ENCODE results near the gene EDIL3. TPM values are rescaled to one million over a fixed set of nuclear protein-coding genes. Genes with fewer than 3 reads are reported as not detected.
A peak's percentile ranks its signal among the peaks of the same experiment; 100 is the strongest.

EDIL3 gene
- polyA plus RNA-seq, 1 donor (not counting 4 experiments of a cell fraction or from before 2014, with no cell fraction given), result 0.34 TPM

GRCh38 chr5:84303315-84303714 lies 81.4 kb downstream of the EDIL3 start:
- Histone ChIP-seq H3K4me3 (ENCODE audit: control insufficient read depth in 2 of 3, extremely low read depth in 1 of 3, insufficient read depth in 2 of 3, low read depth in 1 of 3, low read length in 3 of 3) (no peak overlapping the region), H4K20me1 (ENCODE audit: control insufficient read depth, extremely low read depth, insufficient read depth, low read length) (no peaks in the 10 kb centered on the region), H3K9me1 (ENCODE audit: control insufficient read depth, extremely low read depth, insufficient read depth, low read length) (no peaks in the 10 kb centered on the region), H3K4me2 (ENCODE audit: control insufficient read depth, extremely low read depth, insufficient read depth, low read depth, low read length) (no peak overlapping the region), H3K79me2 (ENCODE audit: control insufficient read depth, insufficient read depth, low read length) (no peaks in the 10 kb centered on the region), H3K27me3 (ENCODE audit: control insufficient read depth, extremely low read depth, insufficient read depth, low read length) (peaks cover under 1% of the 10 kb centered on the region), H3K27ac (ENCODE audit: control insufficient read depth, insufficient read depth, low read length) (no peak overlapping the region), H3K9me3 (ENCODE audit: control insufficient read depth, low read depth, low read length) (no peaks in the 10 kb centered on the region), H3K36me3 (ENCODE audit: control insufficient read depth in 2 of 2, extremely low read depth in 1 of 2, insufficient read depth in 2 of 2, low read length in 2 of 2) (no peaks in the 10 kb centered on the region), H3K9ac (ENCODE audit: control insufficient read depth, extremely low read depth, insufficient read depth, low read length) (no peak overlapping the region), H3K4me1 (ENCODE audit: control insufficient read depth, extremely low read depth, insufficient read depth, low read length) (peaks cover 4% of the 10 kb centered on the region), H2AFZ (ENCODE audit: control insufficient read depth, low read length) (no peak overlapping the region)
- FAIRE-seq (peak; percentile 34), DNase-seq (ENCODE audit: low read depth, low spot score) (no peak)
- dilution Hi-C loops (cut with MboI; ENCODE audit: extremely low pct_ligation_motif_present, low sequenced_read_pairs), result no loop called here
- no peak for TF ChIP-seq CTCF (optimal IDR thresholded peaks at IDR 0.05 in 1 of 3, IDR thresholded peaks at IDR 0.05 in 1 of 3, conservative IDR thresholded peaks at IDR 0.05 in 1 of 3; ENCODE audit: extremely low read depth in 1 of 3, insufficient read depth in 2 of 3, low read length in 3 of 3)
- TF ChIP-seq EZH2 (IDR thresholded peaks at IDR 0.05; ENCODE audit: low read length), result no peak

- Histone ChIP-seq H4K20me1 (ENCODE audit: control insufficient read depth, extremely low read depth, insufficient read depth, low read length) (no peaks in the 10 kb centered on the region), H3K9me1 (ENCODE audit: control insufficient read depth, extremely low read depth, insufficient read depth, low read length) (no peaks in the 10 kb centered on the region), H3K4me2 (ENCODE audit: control insufficient read depth, extremely low read depth, insufficient read depth, low read depth, low read length) (no peak overlapping the region), H3K4me1 (ENCODE audit: control insufficient read depth, extremely low read depth, insufficient read depth, low read length) (peaks cover 4% of the 10 kb centered on the region), H3K9ac (ENCODE audit: control insufficient read depth, extremely low read depth, insufficient read depth, low read length) (no peak overlapping the region), H2AFZ (ENCODE audit: control insufficient read depth, low read length) (no peak overlapping the region), H3K9me3 (ENCODE audit: control insufficient read depth, low read depth, low read length) (no peaks in the 10 kb centered on the region), H3K36me3 (ENCODE audit: control insufficient read depth in 2 of 2, extremely low read depth in 1 of 2, insufficient read depth in 2 of 2, low read length in 2 of 2) (no peaks in the 10 kb centered on the region), H3K27ac (ENCODE audit: control insufficient read depth, insufficient read depth, low read length) (no peak overlapping the region), H3K27me3 (ENCODE audit: control insufficient read depth, extremely low read depth, insufficient read depth, low read length) (peaks cover 2% of the 10 kb centered on the region), H3K79me2 (ENCODE audit: control insufficient read depth, insufficient read depth, low read length) (no peaks in the 10 kb centered on the region), H3K4me3 (ENCODE audit: control insufficient read depth in 2 of 3, extremely low read depth in 1 of 3, insufficient read depth in 2 of 3, low read depth in 1 of 3, low read length in 3 of 3) (no peak overlapping the region)
- TF ChIP-seq CTCF (optimal IDR thresholded peaks at IDR 0.05 in 1 of 3, IDR thresholded peaks at IDR 0.05 in 1 of 3, conservative IDR thresholded peaks at IDR 0.05 in 1 of 3; ENCODE audit: extremely low read depth in 1 of 3, insufficient read depth in 2 of 3, low read length in 3 of 3) (no peak), EZH2 (IDR thresholded peaks at IDR 0.05; ENCODE audit: low read length) (no peak)
- dilution Hi-C loops (cut with MboI; ENCODE audit: extremely low pct_ligation_motif_present, low sequenced_read_pairs), result no loop called here
- no peak for FAIRE-seq
- no peak for DNase-seq (ENCODE audit: low read depth, low spot score)
Observed at GRCh38 chr5:84301535-84301934, 83.1 kb downstream of the EDIL3 start.

Data from keratinocyte (primary cell).